Measurements from ENCODE around the gene ARHGAP23.

Gene ARHGAP23

DNA sequence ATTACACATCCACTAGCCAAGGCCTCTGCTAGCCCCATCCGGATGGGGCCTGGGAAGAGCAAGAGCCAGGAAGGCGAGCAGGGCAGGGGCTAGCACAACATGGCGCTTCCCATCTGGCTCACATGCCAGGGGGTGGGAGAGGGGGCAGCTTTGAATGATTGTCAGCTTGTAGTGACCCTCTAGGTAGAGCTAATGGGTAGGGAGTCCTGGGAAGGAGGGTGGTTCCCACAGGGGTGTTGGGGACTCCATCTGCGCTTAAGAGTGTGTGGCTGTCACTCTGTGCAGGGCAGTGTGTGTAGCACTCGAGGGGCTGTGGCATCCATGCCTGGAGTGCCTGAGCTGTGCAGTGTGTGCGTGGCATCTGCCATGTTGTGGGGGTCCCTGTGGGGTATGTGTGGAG, 24.5 kb downstream of the ARHGAP23 start:
- no peaks in the 10 kb centered on the region for H3K36me3 ChIP-seq (ENCODE audit: control insufficient read depth, insufficient read depth, low read length)
- H3K4me1 ChIP-seq (ENCODE audit: control insufficient read depth, insufficient read depth, low read length), result peaks cover 36% of the 10 kb centered on the region
- H3K27ac ChIP-seq (ENCODE audit: low read depth, low read length), result peak overlapping the region; percentile 36
- no peak overlapping the region for H3K9ac ChIP-seq (ENCODE audit: low read length)
- H3K27me3 ChIP-seq (ENCODE audit: control insufficient read depth, insufficient read depth, low read length), result peaks cover 3% of the 10 kb centered on the region
- H3K4me3 ChIP-seq (ENCODE audit: low read length), result peak overlapping the region; percentile 29

DNA sequence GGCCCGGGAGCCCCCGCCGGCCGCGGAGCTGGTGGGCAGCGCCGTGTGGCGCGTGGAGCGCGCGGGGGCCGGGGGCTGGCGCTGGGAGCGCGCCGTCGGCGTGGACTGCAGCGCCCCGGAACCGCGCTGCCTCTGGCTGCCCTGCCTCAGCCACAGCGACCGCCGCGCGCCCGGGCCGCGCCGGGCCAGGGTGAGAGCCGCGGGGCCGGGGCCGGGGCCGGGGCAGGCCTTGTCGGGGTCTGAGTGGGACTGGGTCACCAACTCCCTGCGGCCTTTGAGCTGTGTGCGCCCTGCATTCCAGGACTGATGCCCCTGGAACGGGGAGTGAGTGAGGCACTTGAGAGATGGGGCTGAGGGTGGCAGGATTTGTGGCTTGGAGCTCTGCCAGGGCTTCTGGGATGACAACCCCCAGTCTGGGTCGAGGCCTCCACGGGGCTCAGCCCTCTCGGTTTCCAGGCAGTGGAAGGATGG, 25.7 kb downstream of the ARHGAP23 start:
- no peak overlapping the region for H3K9ac ChIP-seq (ENCODE audit: low read length)
- peaks cover 36% of the 10 kb centered on the region for H3K4me1 ChIP-seq (ENCODE audit: control insufficient read depth, insufficient read depth, low read length)
- peaks cover 3% of the 10 kb centered on the region for H3K27me3 ChIP-seq (ENCODE audit: control insufficient read depth, insufficient read depth, low read length)
- H3K4me3 ChIP-seq (ENCODE audit: low read length), result peak overlapping the region; percentile 50
- H3K27ac ChIP-seq (ENCODE audit: low read depth, low read length), result peak overlapping the region; percentile 69
- peaks cover 8% of the 10 kb centered on the region for H3K36me3 ChIP-seq (ENCODE audit: control insufficient read depth, insufficient read depth, low read length)

DNA sequence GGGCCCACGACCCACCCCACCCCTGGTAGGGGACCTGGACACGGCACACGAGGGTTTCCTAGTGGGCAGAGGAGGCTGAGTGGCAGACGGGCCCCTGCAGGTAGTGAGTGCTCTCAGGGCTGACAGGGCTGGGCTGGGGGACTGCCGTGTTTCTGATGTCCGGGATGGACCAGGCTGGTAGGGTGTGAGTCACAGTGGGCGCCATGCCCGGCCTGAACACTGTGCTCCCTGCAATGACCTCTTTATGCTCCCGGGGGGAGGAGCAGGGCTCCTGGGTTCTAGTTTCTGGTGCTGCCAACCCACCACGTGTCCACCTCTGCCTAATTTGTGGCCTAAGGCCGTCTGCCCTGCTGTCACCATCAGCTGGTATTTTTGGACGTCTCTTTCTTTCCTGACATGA, 26.3 kb downstream of the ARHGAP23 start:
- H3K4me3 ChIP-seq (ENCODE audit: low read length), result peak overlapping the region; percentile 50

DNA sequence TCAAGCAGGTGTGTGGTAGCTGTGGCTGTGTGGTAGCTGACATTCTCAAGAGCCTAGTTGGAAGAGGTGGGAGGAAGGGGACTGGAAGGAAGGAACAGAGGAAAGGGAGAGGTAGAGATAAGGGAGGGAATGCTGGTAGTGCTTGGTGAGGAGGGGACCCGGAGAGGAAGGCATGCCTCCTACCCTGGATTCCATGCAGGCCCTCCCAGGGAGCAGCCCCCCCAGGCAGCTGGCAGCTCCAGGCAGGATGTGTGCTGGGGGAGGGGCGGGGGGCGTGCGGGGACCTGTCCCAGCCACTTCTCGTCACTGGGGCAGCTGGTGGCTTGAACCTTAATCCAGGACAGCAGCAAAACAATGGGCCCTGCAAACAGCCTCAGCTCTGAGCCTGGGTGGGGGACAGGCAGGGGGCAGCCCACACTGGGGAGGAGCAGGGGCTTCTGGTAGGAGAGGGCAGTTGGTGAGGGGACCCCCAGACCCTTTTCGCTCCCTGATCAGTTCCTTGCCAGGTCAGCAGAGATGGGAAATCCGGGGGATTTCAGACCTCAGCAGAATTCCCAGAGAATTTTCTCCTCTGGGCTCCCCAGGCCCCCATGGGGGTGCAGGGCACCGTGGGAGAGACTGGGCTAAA, 27.1 kb downstream of the ARHGAP23 start:
- Histone ChIP-seq H3K36me3 (ENCODE audit: control insufficient read depth, insufficient read depth, low read length) (peaks cover 14% of the 10 kb centered on the region), H3K4me3 (ENCODE audit: low read length) (no peak overlapping the region), H3K27ac (ENCODE audit: low read depth, low read length) (no peak overlapping the region), H3K4me1 (ENCODE audit: control insufficient read depth, insufficient read depth, low read length) (peaks cover 36% of the 10 kb centered on the region), H3K9ac (ENCODE audit: low read length) (no peak overlapping the region), H3K27me3 (ENCODE audit: control insufficient read depth, insufficient read depth, low read length) (peaks cover 3% of the 10 kb centered on the region)

More for the DNA sequence above, 26.3 kb downstream of the ARHGAP23 start:
- Histone ChIP-seq H3K9ac (ENCODE audit: low read length) (no peak overlapping the region), H3K4me1 (ENCODE audit: control insufficient read depth, insufficient read depth, low read length) (peaks cover 36% of the 10 kb centered on the region), H3K27ac (ENCODE audit: low read depth, low read length) (peak overlapping the region; percentile 69), H3K36me3 (ENCODE audit: control insufficient read depth, insufficient read depth, low read length) (peaks cover 12% of the 10 kb centered on the region), H3K27me3 (ENCODE audit: control insufficient read depth, insufficient read depth, low read length) (peaks cover 3% of the 10 kb centered on the region)

GRCh38 chr17:38456031-38456815, 28.0 kb downstream of the ARHGAP23 start:
- no peak overlapping the region for H3K4me3 ChIP-seq (ENCODE audit: low read length)
- H3K27ac ChIP-seq (ENCODE audit: low read depth, low read length), result no peak overlapping the region
- H3K9ac ChIP-seq (ENCODE audit: low read length), result no peak overlapping the region
- peaks cover 14% of the 10 kb centered on the region for H3K36me3 ChIP-seq (ENCODE audit: control insufficient read depth, insufficient read depth, low read length)
- peaks cover 28% of the 10 kb centered on the region for H3K4me1 ChIP-seq (ENCODE audit: control insufficient read depth, insufficient read depth, low read length)
- H3K27me3 ChIP-seq (ENCODE audit: control insufficient read depth, insufficient read depth, low read length), result peaks cover 3% of the 10 kb centered on the region

DNA sequence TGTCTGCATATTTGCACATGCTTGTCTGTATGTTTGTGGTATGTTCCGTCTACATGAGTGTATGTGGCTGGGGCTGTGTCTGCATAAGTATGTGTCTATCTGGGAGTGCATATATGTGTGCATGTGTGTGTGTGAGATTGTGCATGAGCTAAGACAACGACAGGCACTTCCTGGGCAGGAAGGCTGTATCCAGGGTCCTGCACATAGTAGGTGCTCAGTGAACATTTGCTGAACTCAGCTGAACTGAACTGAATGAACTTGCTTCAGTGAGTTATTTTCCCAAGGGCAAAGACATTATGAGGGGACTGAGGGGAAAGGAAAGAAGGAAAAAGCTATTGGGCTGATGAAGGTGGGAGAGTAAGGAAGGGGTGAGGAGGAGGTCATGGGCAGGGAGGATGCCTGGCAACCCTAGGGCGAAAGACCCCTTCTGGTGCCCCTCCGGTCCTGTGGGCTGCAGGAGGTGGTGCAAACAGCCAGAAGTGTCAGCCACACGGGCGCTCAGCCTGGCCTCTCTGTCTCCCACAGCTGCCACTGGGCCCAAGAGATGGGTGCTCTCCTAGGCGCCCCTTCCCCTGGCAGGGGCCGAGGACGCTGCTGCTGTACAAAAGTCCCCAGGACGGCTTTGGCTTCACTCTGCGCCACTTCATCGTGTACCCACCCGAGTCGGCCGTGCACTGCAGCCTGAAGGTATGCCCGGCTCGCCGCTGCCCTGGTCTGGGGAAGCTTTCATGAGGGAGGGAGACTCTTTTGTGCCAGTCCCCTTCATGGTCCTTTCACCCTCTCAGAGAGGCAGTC, 29.5 kb downstream of the ARHGAP23 start:
- H3K4me3 ChIP-seq (ENCODE audit: low read length), result no peak overlapping the region
- peaks cover 16% of the 10 kb centered on the region for H3K4me1 ChIP-seq (ENCODE audit: control insufficient read depth, insufficient read depth, low read length)
- H3K9ac ChIP-seq (ENCODE audit: low read length), result no peak overlapping the region
- peaks cover 3% of the 10 kb centered on the region for H3K27me3 ChIP-seq (ENCODE audit: control insufficient read depth, insufficient read depth, low read length)
- no peak overlapping the region for H3K27ac ChIP-seq (ENCODE audit: low read depth, low read length)
- peaks cover 14% of the 10 kb centered on the region for H3K36me3 ChIP-seq (ENCODE audit: control insufficient read depth, insufficient read depth, low read length)

DNA sequence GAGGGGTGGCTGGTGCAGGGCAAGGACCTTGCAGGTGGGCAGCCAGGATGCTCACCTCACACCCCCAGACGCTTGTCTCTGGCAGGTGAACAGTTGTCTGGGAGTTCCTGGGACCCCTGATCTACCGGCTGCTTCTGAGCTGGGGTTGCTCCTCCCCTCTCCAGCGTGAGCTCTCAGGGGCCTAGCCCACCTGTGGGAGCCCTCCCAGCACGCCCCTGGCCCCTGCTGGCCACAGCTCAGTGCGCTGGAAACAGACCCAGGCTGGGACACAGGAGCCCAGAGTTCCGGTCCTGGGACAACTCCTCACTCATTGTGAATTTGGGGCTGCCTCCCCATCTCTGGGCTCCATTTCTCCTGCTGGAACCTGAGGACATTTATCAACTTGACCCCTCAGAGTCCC, 30.3 kb downstream of the ARHGAP23 start:
- Histone ChIP-seq H3K36me3 (ENCODE audit: control insufficient read depth, insufficient read depth, low read length) (peaks cover 14% of the 10 kb centered on the region), H3K9ac (ENCODE audit: low read length) (no peak overlapping the region), H3K27ac (ENCODE audit: low read depth, low read length) (no peak overlapping the region), H3K27me3 (ENCODE audit: control insufficient read depth, insufficient read depth, low read length) (peaks cover 3% of the 10 kb centered on the region), H3K4me1 (ENCODE audit: control insufficient read depth, insufficient read depth, low read length) (peaks cover 18% of the 10 kb centered on the region), H3K4me3 (ENCODE audit: low read length) (no peak overlapping the region)

DNA sequence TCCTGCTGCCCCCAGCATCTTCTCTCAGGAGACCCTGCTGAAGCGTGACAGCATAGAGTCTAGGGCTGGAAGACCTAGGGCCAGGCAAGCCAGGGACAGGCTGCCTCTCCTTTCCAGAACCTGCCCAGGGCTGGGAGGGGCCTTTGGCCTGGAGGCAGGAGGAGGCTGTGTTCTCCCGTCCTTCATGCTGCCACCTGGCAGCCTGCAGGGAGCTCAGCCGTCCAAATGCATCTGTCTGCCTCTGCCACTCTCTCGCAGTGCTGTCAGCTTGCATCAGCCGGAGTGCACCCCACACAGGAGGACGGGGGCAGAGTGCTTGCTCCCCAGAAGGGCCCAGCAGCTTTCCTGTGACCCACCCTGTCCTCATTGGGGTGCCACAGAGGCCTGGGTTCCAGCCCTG, 31.3 kb downstream of the ARHGAP23 start:
- no peak overlapping the region for H3K9ac ChIP-seq (ENCODE audit: low read length)
- peaks cover 23% of the 10 kb centered on the region for H3K4me1 ChIP-seq (ENCODE audit: control insufficient read depth, insufficient read depth, low read length)
- no peak overlapping the region for H3K27ac ChIP-seq (ENCODE audit: low read depth, low read length)
- H3K36me3 ChIP-seq (ENCODE audit: control insufficient read depth, insufficient read depth, low read length), result peaks cover 14% of the 10 kb centered on the region
- no peaks in the 10 kb centered on the region for H3K27me3 ChIP-seq (ENCODE audit: control insufficient read depth, insufficient read depth, low read length)
- H3K4me3 ChIP-seq (ENCODE audit: low read length), result no peak overlapping the region

DNA sequence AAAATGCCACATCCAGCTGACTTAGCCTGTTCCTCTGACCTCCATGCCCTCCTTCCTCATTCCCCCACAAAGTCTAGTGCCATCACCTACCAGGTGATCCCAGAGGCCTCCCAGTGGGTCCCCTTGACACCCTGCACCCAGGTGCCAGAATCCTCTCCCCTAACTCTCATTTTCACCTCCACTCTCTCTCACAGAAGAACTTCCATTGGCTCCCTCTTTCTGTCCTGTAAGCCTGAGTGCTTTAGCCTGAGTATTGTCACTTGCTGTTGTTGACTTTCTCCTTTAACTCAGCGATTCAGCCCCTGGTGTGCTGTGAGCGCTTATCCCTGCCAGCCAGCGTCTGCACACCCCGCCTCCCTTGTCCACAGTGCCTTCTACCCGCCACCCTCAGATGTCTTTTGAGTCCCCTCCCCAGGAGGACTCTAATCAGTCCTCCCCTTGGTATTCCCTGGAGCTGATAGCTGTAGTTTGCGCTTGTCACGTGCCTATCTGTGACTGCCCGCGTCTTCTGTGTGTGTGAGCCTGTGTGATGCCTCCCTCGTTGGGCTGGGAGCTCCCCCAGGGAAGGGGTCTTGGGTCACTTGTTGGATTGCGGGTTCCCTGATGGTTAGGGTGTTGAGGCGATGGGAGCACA, 31.9 kb downstream of the ARHGAP23 start:
- H3K27ac ChIP-seq (ENCODE audit: low read depth, low read length), result no peak overlapping the region
- peaks cover 14% of the 10 kb centered on the region for H3K36me3 ChIP-seq (ENCODE audit: control insufficient read depth, insufficient read depth, low read length)
- H3K4me1 ChIP-seq (ENCODE audit: control insufficient read depth, insufficient read depth, low read length), result peaks cover 18% of the 10 kb centered on the region
- H3K4me3 ChIP-seq (ENCODE audit: low read length), result no peak overlapping the region
- H3K9ac ChIP-seq (ENCODE audit: low read length), result no peak overlapping the region
- no peaks in the 10 kb centered on the region for H3K27me3 ChIP-seq (ENCODE audit: control insufficient read depth, insufficient read depth, low read length)

DNA sequence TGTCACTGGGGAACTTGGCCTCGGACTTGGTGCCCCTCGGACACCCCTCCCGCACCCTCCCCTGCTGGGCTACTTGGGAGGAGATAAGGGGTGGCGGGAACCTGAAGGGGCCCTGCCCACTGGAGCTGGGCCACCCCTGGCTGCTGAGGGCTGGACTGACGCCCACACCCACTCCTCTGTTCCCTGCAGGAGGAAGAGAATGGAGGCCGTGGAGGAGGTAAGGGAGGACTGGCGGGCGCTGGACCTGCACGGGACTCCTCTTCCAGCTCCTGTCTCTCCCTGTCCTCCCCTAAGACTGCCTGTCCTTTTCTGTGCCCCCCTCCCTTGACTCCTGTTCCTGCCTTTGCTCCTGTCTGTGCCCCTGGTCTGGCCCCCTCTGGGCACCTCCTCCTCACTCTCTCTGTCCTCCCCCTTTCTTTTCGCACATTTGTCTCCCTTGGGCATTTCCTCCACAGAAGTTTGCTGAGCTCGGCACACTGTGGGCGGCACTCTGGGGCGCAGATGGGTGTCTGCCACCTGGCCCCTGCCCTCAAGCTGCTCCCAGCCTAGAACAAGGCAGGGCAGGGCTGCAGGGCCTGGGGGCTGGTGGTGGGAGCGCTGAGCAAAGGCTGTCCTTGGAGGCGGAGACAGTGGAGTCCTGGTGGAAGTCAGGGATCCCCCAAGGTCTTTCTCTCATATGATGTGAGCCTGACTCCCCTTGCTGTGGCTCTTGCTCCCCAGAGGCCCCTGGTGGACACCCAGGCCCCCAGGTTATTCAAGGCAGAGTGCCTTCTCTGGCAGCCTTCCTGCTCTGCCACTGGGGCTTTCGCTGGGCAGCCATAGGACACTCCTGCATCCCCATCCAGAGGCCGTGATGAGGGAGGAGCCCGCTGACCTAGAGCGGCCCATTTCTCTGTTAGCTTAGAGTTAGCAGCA, 32.7 kb downstream of the ARHGAP23 start:
- Histone ChIP-seq H3K9ac (ENCODE audit: low read length) (no peak overlapping the region), H3K4me3 (ENCODE audit: low read length) (no peak overlapping the region), H3K27me3 (ENCODE audit: control insufficient read depth, insufficient read depth, low read length) (no peaks in the 10 kb centered on the region), H3K36me3 (ENCODE audit: control insufficient read depth, insufficient read depth, low read length) (peaks cover 14% of the 10 kb centered on the region), H3K4me1 (ENCODE audit: control insufficient read depth, insufficient read depth, low read length) (peaks cover 23% of the 10 kb centered on the region), H3K27ac (ENCODE audit: low read depth, low read length) (no peak overlapping the region)

GRCh38 chr17:38461683-38462082, 33.4 kb downstream of the ARHGAP23 start:
- H3K4me1 ChIP-seq (ENCODE audit: control insufficient read depth, insufficient read depth, low read length), result peaks cover 24% of the 10 kb centered on the region

More at GRCh38 chr17:38461683-38462082, 33.4 kb downstream of the ARHGAP23 start:
- Histone ChIP-seq H3K27ac (ENCODE audit: low read depth, low read length) (no peak overlapping the region), H3K36me3 (ENCODE audit: control insufficient read depth, insufficient read depth, low read length) (peaks cover 14% of the 10 kb centered on the region), H3K9ac (ENCODE audit: low read length) (no peak overlapping the region), H3K27me3 (ENCODE audit: control insufficient read depth, insufficient read depth, low read length) (no peaks in the 10 kb centered on the region), H3K4me3 (ENCODE audit: low read length) (no peak overlapping the region)
